ENCODE data around the gene ATP6AP2. TPM values are rescaled to one million over a fixed set of nuclear protein-coding genes. Genes with fewer than 3 reads are reported as not detected.

Gene ATP6AP2
- total RNA-seq, 2 experiments from 2014 or later = 28.2 to 34.9 TPM

DNA sequence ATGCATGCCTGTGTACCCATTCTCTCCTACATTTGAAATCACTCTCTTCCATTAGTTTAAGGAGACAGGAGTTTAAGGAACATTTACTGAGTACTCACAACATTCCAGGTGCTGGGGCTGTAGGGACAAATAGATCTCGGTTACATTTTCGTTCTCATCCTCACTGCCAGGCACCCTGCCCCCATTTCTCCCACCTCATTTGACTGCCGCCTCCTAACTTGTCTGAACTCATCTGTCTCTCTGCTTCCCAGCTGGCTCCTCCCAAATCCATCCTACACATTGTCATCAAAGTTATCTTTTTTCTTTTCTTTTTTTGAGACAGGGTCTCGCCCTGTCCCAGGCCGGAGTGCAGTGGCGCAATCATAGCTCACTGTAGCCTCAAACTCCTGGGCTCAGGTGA, 22.7 kb downstream of the ATP6AP2 start:
- intact Hi-C loops (cut with micrococcal nuclease; ENCODE audit: unreplicated experiment) = no loop called here
- Histone ChIP-seq H3K27ac (ENCODE audit: low read depth, low read length, poor library complexity, severe bottlenecking) (no peak overlapping the region), H2AFZ (ENCODE audit: low read length) (no peak overlapping the region), H3K36me3 (ENCODE audit: insufficient read depth, low read length) (peaks cover 31% of the 10 kb centered on the region), H3K4me3 (ENCODE audit: low read depth, low read length, poor library complexity, severe bottlenecking) (no peak overlapping the region), H3K9me3 (ENCODE audit: low read length) (no peaks in the 10 kb centered on the region), H3K4me2 (ENCODE audit: low read length) (no peak overlapping the region), H3K9me2 (ENCODE audit: insufficient read depth, low read length) (no peaks in the 10 kb centered on the region), H3K79me2 (ENCODE audit: insufficient read depth, low read depth, low read length) (no peaks in the 10 kb centered on the region), H3K4me1 (ENCODE audit: insufficient read depth, low read length, poor library complexity, severe bottlenecking) (no peaks in the 10 kb centered on the region), H4K20me1 (ENCODE audit: insufficient read depth, low read length) (no peaks in the 10 kb centered on the region)
- ChIA-PET POLR2A (interaction anchor here (1.0 kb wide), 1 partner anchor 48 kb away, joined by 3 read pairs; no protein-coding TSS in a partner anchor), CTCF (ENCODE audit: unreplicated experiment) (no interaction called here)
- DNase-seq (ENCODE audit: low spot score) = no peak
- no peak for TF ChIP-seq EZH2phosphoT487 (IDR thresholded peaks at IDR 0.05; ENCODE audit: borderline replicate concordance, low read depth, low read length)
- TF ChIP-seq, protein P1, sequence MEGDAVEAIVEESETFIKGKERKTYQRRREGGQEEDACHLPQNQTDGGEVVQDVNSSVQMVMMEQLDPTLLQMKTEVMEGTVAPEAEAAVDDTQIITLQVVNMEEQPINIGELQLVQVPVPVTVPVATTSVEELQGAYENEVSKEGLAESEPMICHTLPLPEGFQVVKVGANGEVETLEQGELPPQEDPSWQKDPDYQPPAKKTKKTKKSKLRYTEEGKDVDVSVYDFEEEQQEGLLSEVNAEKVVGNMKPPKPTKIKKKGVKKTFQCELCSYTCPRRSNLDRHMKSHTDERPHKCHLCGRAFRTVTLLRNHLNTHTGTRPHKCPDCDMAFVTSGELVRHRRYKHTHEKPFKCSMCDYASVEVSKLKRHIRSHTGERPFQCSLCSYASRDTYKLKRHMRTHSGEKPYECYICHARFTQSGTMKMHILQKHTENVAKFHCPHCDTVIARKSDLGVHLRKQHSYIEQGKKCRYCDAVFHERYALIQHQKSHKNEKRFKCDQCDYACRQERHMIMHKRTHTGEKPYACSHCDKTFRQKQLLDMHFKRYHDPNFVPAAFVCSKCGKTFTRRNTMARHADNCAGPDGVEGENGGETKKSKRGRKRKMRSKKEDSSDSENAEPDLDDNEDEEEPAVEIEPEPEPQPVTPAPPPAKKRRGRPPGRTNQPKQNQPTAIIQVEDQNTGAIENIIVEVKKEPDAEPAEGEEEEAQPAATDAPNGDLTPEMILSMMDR (conservative IDR thresholded peaks at IDR 0.05; ENCODE audit: low read length) = no peak
- BruUV-seq (replicated peaks) = no TSS peak

- Histone ChIP-seq H2AFZ (ENCODE audit: low read length) (no peak overlapping the region), H3K4me2 (ENCODE audit: low read length) (no peak overlapping the region), H3K4me3 (ENCODE audit: low read depth, low read length, poor library complexity, severe bottlenecking) (no peak overlapping the region), H3K79me2 (ENCODE audit: insufficient read depth, low read depth, low read length) (no peaks in the 10 kb centered on the region), H3K36me3 (ENCODE audit: insufficient read depth, low read length) (peaks cover 3% of the 10 kb centered on the region; the same call in 1 of the 2 replicates), H3K27ac (ENCODE audit: low read depth, low read length, poor library complexity, severe bottlenecking) (no peak overlapping the region), H4K20me1 (ENCODE audit: insufficient read depth, low read length) (no peaks in the 10 kb centered on the region), H3K9me3 (ENCODE audit: low read length) (no peaks in the 10 kb centered on the region), H3K4me1 (ENCODE audit: insufficient read depth, low read length, poor library complexity, severe bottlenecking) (no peaks in the 10 kb centered on the region), H3K9me2 (ENCODE audit: insufficient read depth, low read length) (no peaks in the 10 kb centered on the region)
- ChIA-PET CTCF (ENCODE audit: unreplicated experiment) (no interaction called here), POLR2A (no interaction called here)
- intact Hi-C loops (cut with micrococcal nuclease; ENCODE audit: unreplicated experiment) = no loop called here
- DNase-seq (ENCODE audit: low spot score) = no peak
- no peak for TF ChIP-seq EZH2phosphoT487 (IDR thresholded peaks at IDR 0.05; ENCODE audit: borderline replicate concordance, low read depth, low read length)
- TF ChIP-seq, protein P1 (conservative IDR thresholded peaks at IDR 0.05; ENCODE audit: low read length) = no peak
- no TSS peak for BruUV-seq (replicated peaks)
Measured at GRCh38 chrX:40607381-40607780, 26.6 kb downstream of the ATP6AP2 start.

GRCh38 chrX:40612511-40612910, 31.7 kb downstream of the ATP6AP2 start:
- POLR2A ChIA-PET = no interaction called here
- CTCF ChIA-PET (ENCODE audit: unreplicated experiment) = no interaction called here
- Histone ChIP-seq H3K27ac (ENCODE audit: low read depth, low read length, poor library complexity, severe bottlenecking) (no peak overlapping the region), H3K36me3 (ENCODE audit: insufficient read depth, low read length) (no peaks in the 10 kb centered on the region), H3K4me3 (ENCODE audit: low read depth, low read length, poor library complexity, severe bottlenecking) (no peak overlapping the region), H3K4me1 (ENCODE audit: insufficient read depth, low read length, poor library complexity, severe bottlenecking) (no peaks in the 10 kb centered on the region), H4K20me1 (ENCODE audit: insufficient read depth, low read length) (no peaks in the 10 kb centered on the region), H2AFZ (ENCODE audit: low read length) (no peak overlapping the region), H3K9me3 (ENCODE audit: low read length) (no peaks in the 10 kb centered on the region), H3K79me2 (ENCODE audit: insufficient read depth, low read depth, low read length) (no peaks in the 10 kb centered on the region), H3K9me2 (ENCODE audit: insufficient read depth, low read length) (no peaks in the 10 kb centered on the region), H3K4me2 (ENCODE audit: low read length) (no peak overlapping the region)
- TF ChIP-seq EZH2phosphoT487 (IDR thresholded peaks at IDR 0.05; ENCODE audit: borderline replicate concordance, low read depth, low read length) = no peak
- TF ChIP-seq, protein P1 (conservative IDR thresholded peaks at IDR 0.05; ENCODE audit: low read length) = no peak
- intact Hi-C loops (cut with micrococcal nuclease; ENCODE audit: unreplicated experiment) = no loop called here
- DNase-seq (ENCODE audit: low spot score) = no peak
- BruUV-seq (replicated peaks) = no TSS peak
